ENCODE data around the gene KLHL29. TPM values are rescaled to one million over a fixed set of nuclear protein-coding genes. Genes with fewer than 3 reads are reported as not detected.

The KLHL29 gene
- total and polyA plus RNA-seq, 2 donors (not counting 3 experiments of a cell fraction or from before 2014, with no cell fraction given): 4.6 to 12.7 TPM

DNA sequence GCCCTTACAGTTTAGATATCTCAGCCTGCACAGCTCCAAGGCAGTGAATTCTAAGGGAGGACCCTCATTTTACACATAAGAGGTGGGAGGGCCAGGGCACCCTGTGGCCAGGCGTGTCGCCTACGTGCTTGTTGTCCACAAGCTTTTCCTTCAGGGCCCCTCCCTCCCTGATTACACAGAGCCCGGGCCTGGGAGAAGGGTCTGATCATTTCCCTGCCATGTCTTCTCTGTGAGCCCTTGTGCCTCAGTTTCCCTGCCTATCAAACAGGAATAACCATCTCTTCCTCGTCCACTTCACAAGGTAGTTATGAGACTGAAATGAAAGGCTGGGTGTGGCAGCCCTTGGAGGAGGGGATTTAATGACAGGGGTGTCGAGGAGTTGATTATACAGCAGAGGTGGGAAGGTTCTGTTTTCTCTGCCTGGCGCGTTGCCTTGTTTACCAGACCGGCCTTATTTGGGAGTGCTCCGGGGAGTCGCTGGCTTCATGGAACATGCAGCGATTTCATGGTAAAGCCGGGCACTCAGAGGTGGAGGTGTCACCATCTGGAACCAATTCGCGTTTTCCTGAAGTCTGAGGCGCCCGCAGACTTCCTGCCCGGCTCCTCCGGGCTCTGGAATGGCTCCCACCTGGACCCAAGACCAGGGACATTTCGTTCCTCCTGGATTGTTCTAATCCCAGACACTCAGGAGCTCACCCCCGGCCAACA, 208.9 kb downstream of the KLHL29 start:
- no peaks in the 10 kb centered on the region for H3K4me1 ChIP-seq (ENCODE audit: control insufficient read depth, extremely low read depth, insufficient read depth, low read length)
- H3K4me3 ChIP-seq (replicated peaks in 1 of 3; ENCODE audit: insufficient read depth in 1 of 3, low read depth in 1 of 3, low read length in 3 of 3): no peak overlapping the region
- H4K20me1 ChIP-seq (replicated peaks; ENCODE audit: control insufficient read depth, extremely low read depth, insufficient read depth, low read length): no peaks in the 10 kb centered on the region
- FAIRE-seq: no peak
- intact Hi-C loops (cut with micrococcal nuclease) (no loop called here), dilution Hi-C loops (cut with MboI; ENCODE audit: extremely low pct_ligation_motif_present, low sequenced_read_pairs) (no loop called here)
- no peak overlapping the region for H3K9ac ChIP-seq (replicated peaks; ENCODE audit: extremely low read depth, insufficient read depth, low read length)
- no peak overlapping the region for H2AFZ ChIP-seq (ENCODE audit: low read depth, low read length)
- BruUV-seq (replicated peaks): no TSS peak
- ChIA-PET POLR2A (no interaction called here), CTCF (interaction anchor here (1.2 kb wide), 1 partner anchor 15 kb away, joined by 4 read pairs; no protein-coding TSS in a partner anchor)
- H3K79me2 ChIP-seq (ENCODE audit: control insufficient read depth, insufficient read depth, low read length): no peaks in the 10 kb centered on the region
- H3K27ac ChIP-seq (ENCODE audit: insufficient read depth, low read depth, low read length): no peak overlapping the region
- no peaks in the 10 kb centered on the region for H3K9me3 ChIP-seq (replicated peaks; ENCODE audit: control insufficient read depth, insufficient read depth, low read length)
- H3K27me3 ChIP-seq (ENCODE audit: control insufficient read depth in 2 of 2, insufficient read depth in 2 of 2, low read length in 2 of 2): no peaks in the 10 kb centered on the region
- H3K36me3 ChIP-seq (ENCODE audit: control insufficient read depth in 2 of 2, extremely low read depth in 1 of 2, insufficient read depth in 2 of 2, low read length in 2 of 2): no peaks in the 10 kb centered on the region
- no peak for DNase-seq (ENCODE audit: low read depth, low spot score)
- H3K9me1 ChIP-seq (replicated peaks; ENCODE audit: control insufficient read depth, extremely low read depth, insufficient read depth, low read length): no peaks in the 10 kb centered on the region
- no peak overlapping the region for H3K4me2 ChIP-seq (ENCODE audit: insufficient read depth, low read length)
- TF ChIP-seq POLR2A (IDR thresholded peaks at IDR 0.05; ENCODE audit: low read depth, low read length): no peak
- no peak for TF ChIP-seq MYC (IDR thresholded peaks at IDR 0.05; ENCODE audit: low read depth, low read length)
- TF ChIP-seq JUN (IDR thresholded peaks at IDR 0.05; ENCODE audit: borderline replicate concordance, insufficient read depth, insufficient read length, low read depth): no peak
- TF ChIP-seq GATA2 (IDR thresholded peaks at IDR 0.05; ENCODE audit: insufficient read depth, insufficient read length, low read depth, low read length): no peak
- TF ChIP-seq FOS (IDR thresholded peaks at IDR 0.05; ENCODE audit: borderline replicate concordance, insufficient read depth, low read length): no peak
- TF ChIP-seq, protein P1, sequence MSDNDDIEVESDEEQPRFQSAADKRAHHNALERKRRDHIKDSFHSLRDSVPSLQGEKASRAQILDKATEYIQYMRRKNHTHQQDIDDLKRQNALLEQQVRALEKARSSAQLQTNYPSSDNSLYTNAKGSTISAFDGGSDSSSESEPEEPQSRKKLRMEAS (IDR thresholded peaks at IDR 0.05; ENCODE audit: insufficient read depth, insufficient read length): no peak

DNA sequence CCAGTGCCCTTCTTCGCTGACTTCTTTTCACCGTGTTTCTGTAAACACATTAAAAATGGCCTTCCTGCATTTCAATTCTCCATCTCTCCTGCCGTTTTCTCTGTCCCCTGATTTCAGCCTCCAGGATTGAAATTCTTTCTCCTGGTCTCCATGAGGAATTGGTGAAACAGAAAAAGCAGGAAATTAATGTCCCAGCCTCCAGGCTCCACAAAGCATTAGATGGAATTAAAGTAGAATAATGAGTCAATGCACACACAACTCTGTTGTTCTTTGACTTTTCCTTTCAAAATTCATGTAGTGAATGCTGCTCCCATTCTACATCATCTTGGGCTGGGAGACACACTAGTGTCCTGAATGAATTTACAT, 209.5 kb downstream of the KLHL29 start:
- ChIA-PET CTCF (interaction anchor here (1.2 kb wide), 1 partner anchor 15 kb away, joined by 4 read pairs; no protein-coding TSS in a partner anchor), POLR2A (no interaction called here)
- BruUV-seq (replicated peaks): no TSS peak
- Histone ChIP-seq H3K27me3 (ENCODE audit: control insufficient read depth in 2 of 2, insufficient read depth in 2 of 2, low read length in 2 of 2) (no peaks in the 10 kb centered on the region), H3K36me3 (ENCODE audit: control insufficient read depth in 2 of 2, extremely low read depth in 1 of 2, insufficient read depth in 2 of 2, low read length in 2 of 2) (no peaks in the 10 kb centered on the region), H3K79me2 (ENCODE audit: control insufficient read depth, insufficient read depth, low read length) (no peaks in the 10 kb centered on the region), H3K4me1 (ENCODE audit: control insufficient read depth, extremely low read depth, insufficient read depth, low read length) (no peaks in the 10 kb centered on the region), H3K9ac (replicated peaks; ENCODE audit: extremely low read depth, insufficient read depth, low read length) (no peak overlapping the region), H3K9me1 (replicated peaks; ENCODE audit: control insufficient read depth, extremely low read depth, insufficient read depth, low read length) (no peaks in the 10 kb centered on the region), H4K20me1 (replicated peaks; ENCODE audit: control insufficient read depth, extremely low read depth, insufficient read depth, low read length) (no peaks in the 10 kb centered on the region), H2AFZ (ENCODE audit: low read depth, low read length) (no peak overlapping the region), H3K9me3 (replicated peaks; ENCODE audit: control insufficient read depth, insufficient read depth, low read length) (no peaks in the 10 kb centered on the region), H3K4me2 (ENCODE audit: insufficient read depth, low read length) (no peak overlapping the region), H3K27ac (ENCODE audit: insufficient read depth, low read depth, low read length) (no peak overlapping the region), H3K4me3 (replicated peaks in 1 of 3; ENCODE audit: insufficient read depth in 1 of 3, low read depth in 1 of 3, low read length in 3 of 3) (no peak overlapping the region)
- dilution Hi-C loops (cut with MboI; ENCODE audit: extremely low pct_ligation_motif_present, low sequenced_read_pairs): no loop called here
- no peak for DNase-seq (ENCODE audit: low read depth, low spot score)
- no peak for TF ChIP-seq EZH2 (IDR thresholded peaks at IDR 0.05; ENCODE audit: borderline replicate concordance, low read depth, low read length, severe bottlenecking)
- TF ChIP-seq FOS (IDR thresholded peaks at IDR 0.05; ENCODE audit: borderline replicate concordance, insufficient read depth, low read length): no peak
- TF ChIP-seq GATA2 (IDR thresholded peaks at IDR 0.05; ENCODE audit: insufficient read depth, insufficient read length, low read depth, low read length): no peak
- TF ChIP-seq POLR2A (IDR thresholded peaks at IDR 0.05; ENCODE audit: low read depth, low read length): no peak
- TF ChIP-seq, protein P2, sequence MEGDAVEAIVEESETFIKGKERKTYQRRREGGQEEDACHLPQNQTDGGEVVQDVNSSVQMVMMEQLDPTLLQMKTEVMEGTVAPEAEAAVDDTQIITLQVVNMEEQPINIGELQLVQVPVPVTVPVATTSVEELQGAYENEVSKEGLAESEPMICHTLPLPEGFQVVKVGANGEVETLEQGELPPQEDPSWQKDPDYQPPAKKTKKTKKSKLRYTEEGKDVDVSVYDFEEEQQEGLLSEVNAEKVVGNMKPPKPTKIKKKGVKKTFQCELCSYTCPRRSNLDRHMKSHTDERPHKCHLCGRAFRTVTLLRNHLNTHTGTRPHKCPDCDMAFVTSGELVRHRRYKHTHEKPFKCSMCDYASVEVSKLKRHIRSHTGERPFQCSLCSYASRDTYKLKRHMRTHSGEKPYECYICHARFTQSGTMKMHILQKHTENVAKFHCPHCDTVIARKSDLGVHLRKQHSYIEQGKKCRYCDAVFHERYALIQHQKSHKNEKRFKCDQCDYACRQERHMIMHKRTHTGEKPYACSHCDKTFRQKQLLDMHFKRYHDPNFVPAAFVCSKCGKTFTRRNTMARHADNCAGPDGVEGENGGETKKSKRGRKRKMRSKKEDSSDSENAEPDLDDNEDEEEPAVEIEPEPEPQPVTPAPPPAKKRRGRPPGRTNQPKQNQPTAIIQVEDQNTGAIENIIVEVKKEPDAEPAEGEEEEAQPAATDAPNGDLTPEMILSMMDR (IDR thresholded peaks at IDR 0.05; ENCODE audit: extremely low read depth in 1 of 2, insufficient read depth in 1 of 2, low read depth in 1 of 2, low read length in 2 of 2): no peak
- TF ChIP-seq, protein P1 (IDR thresholded peaks at IDR 0.05; ENCODE audit: insufficient read depth, insufficient read length): no peak
- intact Hi-C loops (cut with micrococcal nuclease): no loop called here
- no peak for FAIRE-seq

All from endothelial cell of umbilical vein (primary cell).